Right lobe of liver (tissue), 4 donors: ENCODE measurements around the gene CLEC1B.

Experiments
- CTCF ChIP-seq, 4 donors: fragments of 200-600 bp in 3 of 4; fragments of 450-650 bp in 1 of 4; IDR thresholded peaks; one replicate each; pipeline versions ENCODE4 v1.5.1 to v1.8.0; 2016 to 2022; ENCODE audit warnings: antibody characterized with exemption in 4 of 4, mild to moderate bottlenecking in 2 of 4
- POLR2A ChIP-seq: fragments of 450-650 bp; IDR thresholded peaks from one replicate; pipeline ENCODE4 v1.6.1; 2017; ENCODE audit warnings: antibody characterized with exemption, mild to moderate bottlenecking
- donor health status: DM: no; HTN: no; CAD: no.
- donor health status: DM: no; HTN: no; CAD: no.
- donor health status: DM: no; HTN: yes; CAD: no.

- TF ChIP-seq CTCF (IDR thresholded peaks at IDR 0.05): no peak
- no peak for TF ChIP-seq POLR2A
These were observed 47.8 kb downstream of the CLEC1B start for GRCh38 chr12:9951026-9951675.
